ENCODE measurements around the gene SNED1.

Gene SNED1

DNA sequence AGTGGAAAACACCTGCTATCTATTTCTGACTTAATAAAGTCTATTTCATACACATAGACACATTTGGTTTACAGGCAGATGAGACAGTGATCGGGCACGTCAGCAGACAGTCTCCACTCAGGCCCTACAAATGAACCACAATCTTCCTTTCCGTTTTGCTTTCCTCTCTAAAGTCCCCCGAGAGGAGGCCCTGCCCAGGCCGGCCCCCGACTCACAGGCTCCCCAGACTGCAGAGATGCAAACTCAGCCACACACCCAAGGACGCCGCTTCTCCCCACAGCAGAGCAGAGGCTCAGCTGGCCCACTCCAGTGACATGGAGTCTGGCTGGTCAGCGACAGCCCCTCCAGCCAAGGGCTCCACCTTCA, 113.0 kb downstream of the SNED1 start:
- no peak overlapping the region for H3K27ac ChIP-seq (ENCODE audit: low read depth, low read length)
- no peak overlapping the region for H2AK5ac ChIP-seq (ENCODE audit: low read length)
- no peak overlapping the region for H3K4me3 ChIP-seq (ENCODE audit: low read length)
- H3K9ac ChIP-seq (ENCODE audit: low read length), result no peak overlapping the region
- no peak overlapping the region for H2BK5ac ChIP-seq (ENCODE audit: low read length)
- no peaks in the 10 kb centered on the region for H3K27me3 ChIP-seq (ENCODE audit: insufficient read depth, low read length, poor library complexity)
- no peak overlapping the region for H4K8ac ChIP-seq (ENCODE audit: low read depth, low read length)
- WGBS (ENCODE audit: extremely low coverage, insufficient coverage, low lambda C conversion rate), result no CpG with 5 or more reads among the region's 9 CpGs
- no peak overlapping the region for H3K56ac ChIP-seq (ENCODE audit: low read length)
- no peak overlapping the region for H3K4ac ChIP-seq (ENCODE audit: low read depth, low read length)
- no peak overlapping the region for H3K4me2 ChIP-seq (ENCODE audit: low read length)
- no peaks in the 10 kb centered on the region for H3K4me1 ChIP-seq (ENCODE audit: control insufficient read depth, low read depth, low read length)
- H3K36me3 ChIP-seq (ENCODE audit: control insufficient read depth, insufficient read depth, low read length), result no peaks in the 10 kb centered on the region
- H4K5ac ChIP-seq (ENCODE audit: low read length), result no peak overlapping the region
- no peak overlapping the region for H3K18ac ChIP-seq (ENCODE audit: low read length)
- H2BK15ac ChIP-seq (replicated peaks; ENCODE audit: low read depth), result no peak overlapping the region
- no peak for DNase-seq
- H2BK120ac ChIP-seq (ENCODE audit: low read depth, low read length), result no peak overlapping the region
- no peaks in the 10 kb centered on the region for H3K79me1 ChIP-seq (ENCODE audit: low read length)
- no peak overlapping the region for H3K23ac ChIP-seq (ENCODE audit: low read length)
- no peaks in the 10 kb centered on the region for H3K79me2 ChIP-seq (ENCODE audit: control insufficient read depth, insufficient read depth, low read length)

- no peak for DNase-seq
- Histone ChIP-seq H3K27me3 (ENCODE audit: insufficient read depth, low read length, poor library complexity) (no peaks in the 10 kb centered on the region), H2AK5ac (ENCODE audit: low read length) (no peak overlapping the region), H3K4me3 (ENCODE audit: low read length) (no peak overlapping the region), H3K79me1 (ENCODE audit: low read length) (no peaks in the 10 kb centered on the region), H3K56ac (ENCODE audit: low read length) (no peak overlapping the region), H3K27ac (ENCODE audit: low read depth, low read length) (no peak overlapping the region), H3K23ac (ENCODE audit: low read length) (no peak overlapping the region), H4K5ac (ENCODE audit: low read length) (no peak overlapping the region), H2BK120ac (ENCODE audit: low read depth, low read length) (no peak overlapping the region), H3K4me1 (ENCODE audit: control insufficient read depth, low read depth, low read length) (no peaks in the 10 kb centered on the region), H3K4me2 (ENCODE audit: low read length) (no peak overlapping the region), H3K79me2 (ENCODE audit: control insufficient read depth, insufficient read depth, low read length) (no peaks in the 10 kb centered on the region), H2BK5ac (ENCODE audit: low read length) (no peak overlapping the region), H2BK15ac (replicated peaks; ENCODE audit: low read depth) (no peak overlapping the region), H3K36me3 (ENCODE audit: control insufficient read depth, insufficient read depth, low read length) (no peaks in the 10 kb centered on the region), H4K8ac (ENCODE audit: low read depth, low read length) (no peak overlapping the region), H3K4ac (ENCODE audit: low read depth, low read length) (no peak overlapping the region), H3K18ac (ENCODE audit: low read length) (no peak overlapping the region), H3K9ac (ENCODE audit: low read length) (no peak overlapping the region)
- WGBS (ENCODE audit: extremely low coverage, insufficient coverage, low lambda C conversion rate), result no CpG with 5 or more reads among the region's 17 CpGs
Observed at GRCh38 chr2:241112046-241112445, 113.6 kb downstream of the SNED1 start.

DNA sequence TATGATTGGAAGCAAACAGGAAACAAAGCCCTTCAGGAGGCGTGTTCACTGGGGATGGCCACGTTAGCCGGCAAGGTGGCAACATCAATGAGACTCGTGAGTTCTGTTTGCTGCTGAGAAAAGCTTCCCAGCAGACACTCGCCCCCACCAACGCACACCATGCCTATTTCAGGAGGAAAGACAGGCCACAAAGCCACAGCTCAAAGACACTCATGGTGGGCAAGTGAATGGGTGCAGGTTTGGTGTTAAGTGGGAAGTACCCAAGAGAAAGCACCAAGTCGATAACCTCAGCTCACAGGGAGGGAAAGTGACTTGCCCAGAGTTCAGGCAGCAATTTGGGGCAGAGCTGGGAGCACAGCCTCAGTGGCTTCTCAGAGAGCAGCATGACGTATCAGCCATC, 114.2 kb downstream of the SNED1 start:
- H3K56ac ChIP-seq (ENCODE audit: low read length), result no peak overlapping the region
- H2BK120ac ChIP-seq (ENCODE audit: low read depth, low read length), result no peak overlapping the region
- no peaks in the 10 kb centered on the region for H3K36me3 ChIP-seq (ENCODE audit: control insufficient read depth, insufficient read depth, low read length)
- no peaks in the 10 kb centered on the region for H3K27me3 ChIP-seq (ENCODE audit: insufficient read depth, low read length, poor library complexity)
- no peak for DNase-seq
- H3K4me3 ChIP-seq (ENCODE audit: low read length), result no peak overlapping the region
- H3K79me2 ChIP-seq (ENCODE audit: control insufficient read depth, insufficient read depth, low read length), result no peaks in the 10 kb centered on the region
- no peak overlapping the region for H2AK5ac ChIP-seq (ENCODE audit: low read length)
- no peak overlapping the region for H3K4ac ChIP-seq (ENCODE audit: low read depth, low read length)
- no peaks in the 10 kb centered on the region for H3K79me1 ChIP-seq (ENCODE audit: low read length)
- H3K4me1 ChIP-seq (ENCODE audit: control insufficient read depth, low read depth, low read length), result no peaks in the 10 kb centered on the region
- no peak overlapping the region for H3K27ac ChIP-seq (ENCODE audit: low read depth, low read length)
- H2BK15ac ChIP-seq (replicated peaks; ENCODE audit: low read depth), result no peak overlapping the region
- H4K5ac ChIP-seq (ENCODE audit: low read length), result no peak overlapping the region
- no peak overlapping the region for H2BK5ac ChIP-seq (ENCODE audit: low read length)
- no peak overlapping the region for H3K9ac ChIP-seq (ENCODE audit: low read length)
- no peak overlapping the region for H3K4me2 ChIP-seq (ENCODE audit: low read length)
- H3K23ac ChIP-seq (ENCODE audit: low read length), result no peak overlapping the region
- no peak overlapping the region for H3K18ac ChIP-seq (ENCODE audit: low read length)
- no CpG with 5 or more reads among the region's 8 CpGs for WGBS (ENCODE audit: extremely low coverage, insufficient coverage, low lambda C conversion rate)
- H4K8ac ChIP-seq (ENCODE audit: low read depth, low read length), result no peak overlapping the region

DNA sequence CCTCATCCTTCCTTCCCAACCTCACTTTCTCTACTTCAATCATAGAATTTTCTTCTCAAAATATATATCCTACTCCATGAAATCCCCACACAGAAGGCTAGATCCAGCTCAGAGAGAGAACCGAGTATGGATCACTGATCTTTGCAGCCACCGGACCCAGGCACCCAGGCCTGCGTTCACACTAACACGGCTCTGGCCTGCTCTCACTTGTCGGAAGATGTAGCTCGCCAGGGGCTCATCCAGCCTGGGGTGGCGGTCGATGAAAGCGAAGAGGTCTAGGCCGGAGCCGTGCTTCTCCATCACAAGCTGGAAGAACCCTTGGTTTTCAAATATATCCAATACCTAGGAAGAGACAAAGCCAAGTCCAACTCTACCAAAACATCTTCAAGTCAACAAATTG, 116.4 kb downstream of the SNED1 start:
- Histone ChIP-seq H3K9ac (ENCODE audit: low read length) (no peak overlapping the region), H4K8ac (ENCODE audit: low read depth, low read length) (no peak overlapping the region), H2AK5ac (ENCODE audit: low read length) (no peak overlapping the region), H3K79me1 (ENCODE audit: low read length) (no peaks in the 10 kb centered on the region), H3K4me2 (ENCODE audit: low read length) (no peak overlapping the region), H3K23ac (ENCODE audit: low read length) (no peak overlapping the region), H3K4me1 (ENCODE audit: control insufficient read depth, low read depth, low read length) (no peaks in the 10 kb centered on the region), H3K36me3 (ENCODE audit: control insufficient read depth, insufficient read depth, low read length) (no peaks in the 10 kb centered on the region), H3K56ac (ENCODE audit: low read length) (no peak overlapping the region), H2BK120ac (ENCODE audit: low read depth, low read length) (no peak overlapping the region), H4K5ac (ENCODE audit: low read length) (no peak overlapping the region), H2BK15ac (replicated peaks; ENCODE audit: low read depth) (no peak overlapping the region), H3K18ac (ENCODE audit: low read length) (no peak overlapping the region), H3K4ac (ENCODE audit: low read depth, low read length) (no peak overlapping the region), H2BK5ac (ENCODE audit: low read length) (no peak overlapping the region), H3K79me2 (ENCODE audit: control insufficient read depth, insufficient read depth, low read length) (no peaks in the 10 kb centered on the region), H3K4me3 (ENCODE audit: low read length) (no peak overlapping the region), H3K27me3 (ENCODE audit: insufficient read depth, low read length, poor library complexity) (no peaks in the 10 kb centered on the region), H3K27ac (ENCODE audit: low read depth, low read length) (no peak overlapping the region)
- no CpG with 5 or more reads among the region's 11 CpGs for WGBS (ENCODE audit: extremely low coverage, insufficient coverage, low lambda C conversion rate)
- DNase-seq, result no peak

- no peak overlapping the region for H4K5ac ChIP-seq (ENCODE audit: low read length)
- H3K79me1 ChIP-seq (ENCODE audit: low read length), result no peaks in the 10 kb centered on the region
- H3K36me3 ChIP-seq (ENCODE audit: control insufficient read depth, insufficient read depth, low read length), result no peaks in the 10 kb centered on the region
- no peaks in the 10 kb centered on the region for H3K4me1 ChIP-seq (ENCODE audit: control insufficient read depth, low read depth, low read length)
- H3K27me3 ChIP-seq (ENCODE audit: insufficient read depth, low read length, poor library complexity), result no peaks in the 10 kb centered on the region
- H3K9ac ChIP-seq (ENCODE audit: low read length), result no peak overlapping the region
- no peak overlapping the region for H2BK120ac ChIP-seq (ENCODE audit: low read depth, low read length)
- H3K4ac ChIP-seq (ENCODE audit: low read depth, low read length), result no peak overlapping the region
- H2AK5ac ChIP-seq (ENCODE audit: low read length), result no peak overlapping the region
- DNase-seq, result no peak
- no peak overlapping the region for H2BK15ac ChIP-seq (replicated peaks; ENCODE audit: low read depth)
- H3K79me2 ChIP-seq (ENCODE audit: control insufficient read depth, insufficient read depth, low read length), result no peaks in the 10 kb centered on the region
- no peak overlapping the region for H3K56ac ChIP-seq (ENCODE audit: low read length)
- H3K4me2 ChIP-seq (ENCODE audit: low read length), result no peak overlapping the region
- H3K27ac ChIP-seq (ENCODE audit: low read depth, low read length), result no peak overlapping the region
- H3K18ac ChIP-seq (ENCODE audit: low read length), result no peak overlapping the region
- H3K23ac ChIP-seq (ENCODE audit: low read length), result no peak overlapping the region
- no peak overlapping the region for H3K4me3 ChIP-seq (ENCODE audit: low read length)
- H4K8ac ChIP-seq (ENCODE audit: low read depth, low read length), result no peak overlapping the region
- no CpG with 5 or more reads among the region's 8 CpGs for WGBS (ENCODE audit: extremely low coverage, insufficient coverage, low lambda C conversion rate)
- H2BK5ac ChIP-seq (ENCODE audit: low read length), result no peak overlapping the region
Observed at GRCh38 chr2:241115361-241115760, 116.9 kb downstream of the SNED1 start.

DNA sequence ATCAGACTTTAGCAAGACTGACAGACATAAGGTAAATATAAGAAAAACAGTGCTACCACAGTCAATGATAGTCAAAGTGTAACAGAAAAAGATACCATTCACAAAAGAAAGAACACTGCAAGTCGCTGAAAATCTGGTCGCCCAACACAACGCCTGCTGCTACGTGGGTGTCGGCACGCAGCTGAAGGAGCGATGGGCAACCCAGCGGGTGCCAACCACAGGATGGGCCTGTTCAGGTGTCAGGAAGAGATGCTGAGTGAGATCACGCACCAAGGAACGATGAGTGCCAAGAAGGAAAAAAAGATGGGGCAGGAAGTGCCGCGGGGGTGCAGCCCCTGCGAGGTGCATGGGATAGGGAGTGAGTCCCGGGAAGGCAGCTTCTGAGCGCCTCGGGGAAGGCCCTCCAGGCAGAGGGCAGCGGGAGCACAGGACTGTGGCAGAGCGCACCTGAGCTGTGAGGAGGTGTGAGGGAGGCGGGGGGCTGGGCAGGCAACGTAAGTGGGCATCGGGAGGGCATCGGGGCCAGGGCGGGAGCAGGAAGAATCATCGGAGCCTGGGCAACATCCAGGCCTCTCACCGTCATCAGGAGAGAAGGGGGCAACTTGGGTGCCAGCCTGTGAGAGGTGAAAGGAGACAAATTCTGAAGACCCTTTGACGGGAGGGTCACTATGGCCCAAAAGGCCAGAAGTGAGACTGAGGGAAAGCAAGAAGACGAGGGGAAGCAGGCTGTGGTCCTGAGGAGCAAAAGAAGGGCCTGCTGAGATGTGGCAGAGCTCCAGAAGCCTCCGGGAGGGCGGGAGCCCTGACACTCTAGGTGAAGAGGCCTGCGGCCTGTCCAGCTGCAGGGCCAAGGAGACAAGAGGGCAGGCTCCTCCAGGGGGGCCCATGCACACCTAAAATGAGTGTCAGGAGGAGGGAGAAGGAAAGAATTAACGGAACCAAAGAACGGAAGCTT, 118.5 kb downstream of the SNED1 start:
- WGBS (ENCODE audit: extremely low coverage, insufficient coverage, low lambda C conversion rate), result no CpG with 5 or more reads among the region's 32 CpGs
- Histone ChIP-seq H3K27me3 (ENCODE audit: insufficient read depth, low read length, poor library complexity) (no peaks in the 10 kb centered on the region), H3K36me3 (ENCODE audit: control insufficient read depth, insufficient read depth, low read length) (no peaks in the 10 kb centered on the region)

More for the DNA sequence above, 118.5 kb downstream of the SNED1 start:
- Histone ChIP-seq H2BK5ac (ENCODE audit: low read length) (no peak overlapping the region), H2AK5ac (ENCODE audit: low read length) (no peak overlapping the region), H3K4me1 (ENCODE audit: control insufficient read depth, low read depth, low read length) (no peaks in the 10 kb centered on the region), H3K56ac (ENCODE audit: low read length) (no peak overlapping the region), H3K79me2 (ENCODE audit: control insufficient read depth, insufficient read depth, low read length) (no peaks in the 10 kb centered on the region), H3K23ac (ENCODE audit: low read length) (no peak overlapping the region), H3K4ac (ENCODE audit: low read depth, low read length) (no peak overlapping the region), H2BK15ac (replicated peaks; ENCODE audit: low read depth) (no peak overlapping the region), H2BK120ac (ENCODE audit: low read depth, low read length) (no peak overlapping the region), H4K5ac (ENCODE audit: low read length) (no peak overlapping the region), H3K4me2 (ENCODE audit: low read length) (no peak overlapping the region), H3K4me3 (ENCODE audit: low read length) (no peak overlapping the region), H3K27ac (ENCODE audit: low read depth, low read length) (no peak overlapping the region), H3K79me1 (ENCODE audit: low read length) (no peaks in the 10 kb centered on the region), H4K8ac (ENCODE audit: low read depth, low read length) (no peak overlapping the region), H3K9ac (ENCODE audit: low read length) (no peak overlapping the region), H3K18ac (ENCODE audit: low read length) (no peak overlapping the region)
- no peak for DNase-seq
